ENCODE data around the gene SESN1.

SESN1 gene

DNA sequence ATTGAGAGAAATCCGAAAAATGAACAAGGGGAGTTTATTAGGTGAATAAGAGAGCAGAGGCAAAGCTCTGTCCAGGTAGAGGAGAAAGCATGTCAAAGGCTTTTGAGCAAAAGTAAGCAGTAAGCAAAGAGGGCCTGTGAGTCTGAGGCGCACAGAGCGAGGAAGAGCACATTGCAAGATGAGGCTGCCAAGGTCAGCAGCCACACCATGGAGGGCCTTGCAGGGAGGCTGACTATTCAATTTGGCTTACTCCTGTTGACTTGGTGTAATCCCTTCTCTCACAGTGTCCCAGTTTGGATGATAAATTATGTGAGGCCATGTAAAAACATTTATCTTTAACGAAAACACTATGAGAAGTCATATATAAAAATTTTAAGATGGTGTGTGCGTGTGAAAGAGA, 32.4 kb downstream of the SESN1 start:
- Histone ChIP-seq H3K27ac (ENCODE audit: low read depth, low read length, severe bottlenecking) (no peak overlapping the region), H3K9me3 (ENCODE audit: control insufficient read depth, low read length) (no peaks in the 10 kb centered on the region), H3K4me3 (ENCODE audit: extremely low read depth, insufficient read depth, low read length, poor library complexity, severe bottlenecking) (no peak overlapping the region), H3K36me3 (ENCODE audit: control insufficient read depth, insufficient read depth, low read length) (no peaks in the 10 kb centered on the region), H3K4me1 (ENCODE audit: control insufficient read depth, insufficient read depth, low read length, poor library complexity, severe bottlenecking) (peaks cover 3% of the 10 kb centered on the region)
- 91 to 93% methylated on average over 3 of the region's 5 CpGs for WGBS, 2 experiments (ENCODE audit: insufficient coverage in 2 of 2)

DNA sequence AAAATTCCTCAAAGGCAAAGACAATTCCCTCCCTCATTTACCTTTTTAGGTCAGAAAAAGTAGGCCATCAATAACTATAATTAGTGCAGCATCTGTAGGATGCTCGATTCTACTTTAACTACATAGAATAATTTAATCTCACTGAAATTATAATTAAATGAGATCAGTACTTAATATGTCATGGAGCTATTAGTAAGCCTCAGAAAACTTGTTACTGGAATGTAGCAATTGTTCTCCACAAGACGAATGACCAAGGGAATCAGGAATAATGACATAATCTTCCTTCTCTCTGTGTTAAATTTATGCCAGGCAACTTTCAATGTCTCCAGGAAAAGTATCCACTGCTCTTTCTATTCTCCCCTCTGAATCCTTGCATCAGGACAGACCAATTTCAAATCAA, 34.1 kb downstream of the SESN1 start:
- Histone ChIP-seq H3K36me3 (ENCODE audit: control insufficient read depth, insufficient read depth, low read length) (no peaks in the 10 kb centered on the region), H3K4me3 (ENCODE audit: extremely low read depth, insufficient read depth, low read length, poor library complexity, severe bottlenecking) (no peak overlapping the region), H3K4me1 (ENCODE audit: control insufficient read depth, insufficient read depth, low read length, poor library complexity, severe bottlenecking) (peaks cover 6% of the 10 kb centered on the region), H3K9me3 (ENCODE audit: control insufficient read depth, low read length) (no peaks in the 10 kb centered on the region), H3K27ac (ENCODE audit: low read depth, low read length, severe bottlenecking) (no peak overlapping the region)
- 86% methylated on average over 1 of the region's 2 CpGs; no CpG with 5 or more reads in 1 of the 2 experiments for WGBS, 2 experiments (ENCODE audit: insufficient coverage in 2 of 2)

DNA sequence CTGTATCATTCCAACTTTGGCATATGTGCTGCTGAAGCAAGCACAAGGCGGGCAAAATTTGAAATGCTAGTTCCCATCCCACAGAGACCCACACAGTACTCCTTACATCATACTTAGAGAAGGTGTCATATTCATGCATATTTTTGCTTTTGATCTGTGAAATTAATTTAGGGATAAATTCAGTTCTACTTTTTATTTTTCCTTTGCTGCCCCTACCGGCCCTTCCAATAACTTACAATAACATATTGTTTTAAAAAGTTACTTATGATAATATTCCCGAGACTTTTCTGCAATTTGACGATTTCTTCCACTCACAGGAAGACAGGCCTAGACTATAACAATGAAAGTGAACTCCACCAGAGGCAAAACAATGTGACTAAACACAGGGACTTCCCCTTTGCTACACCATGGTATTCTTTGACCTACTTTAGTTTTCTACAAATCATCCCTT, 35.0 kb downstream of the SESN1 start:
- Histone ChIP-seq H3K27ac (ENCODE audit: low read depth, low read length, severe bottlenecking) (no peak overlapping the region), H3K4me1 (ENCODE audit: control insufficient read depth, insufficient read depth, low read length, poor library complexity, severe bottlenecking) (peaks cover 6% of the 10 kb centered on the region), H3K9me3 (ENCODE audit: control insufficient read depth, low read length) (no peaks in the 10 kb centered on the region), H3K36me3 (ENCODE audit: control insufficient read depth, insufficient read depth, low read length) (no peaks in the 10 kb centered on the region), H3K4me3 (ENCODE audit: extremely low read depth, insufficient read depth, low read length, poor library complexity, severe bottlenecking) (no peak overlapping the region)
- 100% methylated on average over 1 of the region's 4 CpGs; no CpG with 5 or more reads in 1 of the 2 experiments for WGBS, 2 experiments (ENCODE audit: insufficient coverage in 2 of 2)

DNA sequence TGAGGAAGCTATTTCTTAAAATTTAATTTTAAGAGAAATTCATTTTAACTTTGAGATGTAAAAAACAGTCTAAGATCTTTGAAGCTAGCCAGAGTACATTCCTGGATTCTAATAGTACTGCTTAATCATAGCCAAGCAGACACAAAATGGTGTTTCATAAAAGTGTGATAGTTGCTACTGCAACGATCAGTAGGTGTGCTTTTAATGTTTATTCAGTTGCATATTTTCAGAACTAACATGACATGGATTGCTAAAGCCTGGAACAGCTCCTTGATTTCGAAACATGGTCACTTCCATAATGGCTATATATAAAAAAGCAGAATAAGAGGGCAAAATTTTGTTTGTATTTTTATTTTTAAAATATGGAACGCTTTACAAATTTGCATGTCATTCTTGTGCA, 35.5 kb downstream of the SESN1 start:
- Histone ChIP-seq H3K4me3 (ENCODE audit: extremely low read depth, insufficient read depth, low read length, poor library complexity, severe bottlenecking) (no peak overlapping the region), H3K36me3 (ENCODE audit: control insufficient read depth, insufficient read depth, low read length) (no peaks in the 10 kb centered on the region), H3K4me1 (ENCODE audit: control insufficient read depth, insufficient read depth, low read length, poor library complexity, severe bottlenecking) (peaks cover 6% of the 10 kb centered on the region), H3K9me3 (ENCODE audit: control insufficient read depth, low read length) (no peaks in the 10 kb centered on the region), H3K27ac (ENCODE audit: low read depth, low read length, severe bottlenecking) (no peak overlapping the region)
- WGBS, 2 experiments (ENCODE audit: insufficient coverage in 2 of 2), result 90% methylated on average over 2 of the region's 3 CpGs

DNA sequence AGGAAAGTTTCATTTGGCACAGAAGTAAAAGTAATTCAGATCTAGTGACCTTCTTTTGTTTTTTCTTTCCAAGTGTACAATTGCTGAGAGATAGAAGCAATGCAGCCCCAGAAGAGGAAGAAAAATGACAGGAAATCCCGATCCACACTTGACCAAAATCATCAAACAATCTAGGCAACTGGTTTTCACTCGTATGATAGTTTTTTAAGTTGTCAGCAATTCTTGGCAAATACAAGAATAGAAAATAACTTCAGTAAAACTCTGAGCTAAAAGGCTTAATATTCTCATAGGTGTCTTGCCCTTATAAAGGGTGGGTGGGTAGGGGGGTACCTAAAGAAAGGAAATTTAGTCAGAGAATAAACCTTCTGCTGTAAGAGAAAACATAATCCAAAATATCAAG, 36.0 kb downstream of the SESN1 start:
- Histone ChIP-seq H3K36me3 (ENCODE audit: control insufficient read depth, insufficient read depth, low read length) (no peaks in the 10 kb centered on the region), H3K4me1 (ENCODE audit: control insufficient read depth, insufficient read depth, low read length, poor library complexity, severe bottlenecking) (peaks cover 6% of the 10 kb centered on the region)
- WGBS, 2 experiments (ENCODE audit: insufficient coverage in 2 of 2), result no CpG with 5 or more reads among the region's 2 CpGs

DNA sequence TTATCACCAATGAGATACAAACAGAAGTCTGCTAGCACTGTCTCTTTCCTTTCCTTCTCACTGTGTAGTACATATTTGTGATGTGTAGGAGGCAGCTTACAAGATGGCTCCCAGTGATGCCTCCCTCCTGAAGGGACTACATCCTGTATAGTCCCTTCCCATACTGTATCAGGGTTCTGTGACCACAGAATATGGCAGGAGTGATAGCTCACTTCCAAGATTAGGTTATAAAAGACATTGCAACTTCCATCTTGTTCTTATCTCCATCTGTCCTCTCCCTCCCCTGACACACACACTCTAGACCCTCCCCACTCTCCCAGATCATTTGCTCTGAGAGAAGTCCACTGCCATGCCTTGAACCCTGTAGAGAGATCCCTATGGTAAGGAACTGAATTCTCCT, 38.0 kb downstream of the SESN1 start:
- Histone ChIP-seq H3K36me3 (ENCODE audit: control insufficient read depth, insufficient read depth, low read length) (no peaks in the 10 kb centered on the region), H3K27ac (ENCODE audit: low read depth, low read length, severe bottlenecking) (no peak overlapping the region), H3K4me3 (ENCODE audit: extremely low read depth, insufficient read depth, low read length, poor library complexity, severe bottlenecking) (no peak overlapping the region), H3K4me1 (ENCODE audit: control insufficient read depth, insufficient read depth, low read length, poor library complexity, severe bottlenecking) (peaks cover 8% of the 10 kb centered on the region), H3K9me3 (ENCODE audit: control insufficient read depth, low read length) (no peaks in the 10 kb centered on the region)

More for the DNA sequence above, 36.0 kb downstream of the SESN1 start:
- H3K27ac ChIP-seq (ENCODE audit: low read depth, low read length, severe bottlenecking), result no peak overlapping the region
- H3K9me3 ChIP-seq (ENCODE audit: control insufficient read depth, low read length), result no peaks in the 10 kb centered on the region
- no peak overlapping the region for H3K4me3 ChIP-seq (ENCODE audit: extremely low read depth, insufficient read depth, low read length, poor library complexity, severe bottlenecking)

DNA sequence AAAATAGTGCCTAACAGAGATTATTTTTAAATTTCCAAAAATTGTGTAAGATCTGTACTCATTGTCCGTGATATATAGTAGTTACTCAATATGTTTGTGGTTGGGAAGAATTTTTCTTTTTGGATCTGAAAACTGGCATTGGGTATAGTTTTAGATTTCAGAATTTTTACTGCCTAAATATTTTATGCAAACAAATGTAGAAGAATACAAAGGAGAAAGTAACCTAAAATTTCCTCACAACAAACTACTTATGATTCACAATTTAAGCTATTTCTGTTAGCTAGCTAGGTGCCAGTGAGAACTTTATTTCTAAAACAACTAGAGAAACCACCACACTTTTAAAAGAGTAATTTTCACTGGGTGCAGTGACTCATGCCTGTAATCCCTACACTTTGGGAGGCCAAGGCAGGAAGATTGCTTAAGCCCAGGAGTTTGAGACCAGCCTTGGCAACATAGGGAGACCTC, 38.8 kb downstream of the SESN1 start:
- H3K9me3 ChIP-seq (ENCODE audit: control insufficient read depth, low read length), result no peaks in the 10 kb centered on the region

DNA sequence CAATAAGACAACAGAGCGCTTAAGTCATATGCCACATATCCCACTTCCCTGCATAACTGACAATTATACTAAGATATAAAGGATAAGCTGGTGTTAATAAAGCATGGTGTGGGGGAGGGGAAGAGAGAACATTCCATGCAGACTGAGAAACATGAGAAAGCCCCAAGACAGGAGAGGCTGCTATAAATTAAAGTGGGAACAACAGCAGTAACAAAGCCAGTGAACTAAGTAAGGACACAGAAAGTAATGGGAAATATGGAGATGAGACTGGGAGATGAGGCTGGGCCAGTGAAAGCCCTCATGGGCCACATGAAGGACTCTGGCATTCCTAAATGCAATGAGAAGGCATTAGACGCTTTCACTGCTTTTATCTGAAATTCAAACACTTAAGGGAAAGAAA, 41.3 kb downstream of the SESN1 start:
- Histone ChIP-seq H3K36me3 (ENCODE audit: control insufficient read depth, insufficient read depth, low read length) (no peaks in the 10 kb centered on the region), H3K4me3 (ENCODE audit: extremely low read depth, insufficient read depth, low read length, poor library complexity, severe bottlenecking) (no peak overlapping the region), H3K9me3 (ENCODE audit: control insufficient read depth, low read length) (no peaks in the 10 kb centered on the region), H3K4me1 (ENCODE audit: control insufficient read depth, insufficient read depth, low read length, poor library complexity, severe bottlenecking) (peaks cover 7% of the 10 kb centered on the region), H3K27ac (ENCODE audit: low read depth, low read length, severe bottlenecking) (no peak overlapping the region)
- WGBS, 2 experiments (ENCODE audit: insufficient coverage in 2 of 2), result 100% methylated on average over 1 of the region's 2 CpGs; no CpG with 5 or more reads in 1 of the 2 experiments

More for the DNA sequence above, 38.8 kb downstream of the SESN1 start:
- no peaks in the 10 kb centered on the region for H3K36me3 ChIP-seq (ENCODE audit: control insufficient read depth, insufficient read depth, low read length)
- peaks cover 10% of the 10 kb centered on the region for H3K4me1 ChIP-seq (ENCODE audit: control insufficient read depth, insufficient read depth, low read length, poor library complexity, severe bottlenecking)
- H3K4me3 ChIP-seq (ENCODE audit: extremely low read depth, insufficient read depth, low read length, poor library complexity, severe bottlenecking), result no peak overlapping the region
- no peak overlapping the region for H3K27ac ChIP-seq (ENCODE audit: low read depth, low read length, severe bottlenecking)
- no CpG with 5 or more reads among the region's 1 CpG for WGBS, 2 experiments (ENCODE audit: insufficient coverage in 2 of 2)

DNA sequence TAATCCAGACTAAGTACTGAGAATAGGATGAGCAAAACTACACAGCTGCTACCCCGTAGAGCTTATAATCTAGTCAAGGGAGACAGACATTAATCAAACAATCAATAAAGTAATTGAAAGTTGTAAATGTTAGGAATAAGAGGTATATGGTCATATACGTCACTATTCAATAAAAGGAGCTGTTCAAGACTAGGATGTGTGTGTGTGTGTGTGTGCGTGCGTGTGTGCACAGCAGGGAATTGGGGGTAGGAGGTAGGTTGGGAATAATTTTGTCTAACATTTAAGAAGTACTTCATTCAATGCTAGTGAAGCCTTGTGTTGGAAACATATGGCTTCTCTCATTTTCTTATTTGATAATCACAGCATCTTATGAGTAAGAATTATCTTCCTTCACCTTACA, 41.8 kb downstream of the SESN1 start:
- Histone ChIP-seq H3K9me3 (ENCODE audit: control insufficient read depth, low read length) (peaks cover 3% of the 10 kb centered on the region), H3K27ac (ENCODE audit: low read depth, low read length, severe bottlenecking) (no peak overlapping the region), H3K4me1 (ENCODE audit: control insufficient read depth, insufficient read depth, low read length, poor library complexity, severe bottlenecking) (peaks cover 7% of the 10 kb centered on the region), H3K4me3 (ENCODE audit: extremely low read depth, insufficient read depth, low read length, poor library complexity, severe bottlenecking) (no peak overlapping the region), H3K36me3 (ENCODE audit: control insufficient read depth, insufficient read depth, low read length) (no peaks in the 10 kb centered on the region)
- WGBS, 2 experiments (ENCODE audit: insufficient coverage in 2 of 2), result 89 to 100% methylated on average over 1 to 3 of the region's 4 CpGs

DNA sequence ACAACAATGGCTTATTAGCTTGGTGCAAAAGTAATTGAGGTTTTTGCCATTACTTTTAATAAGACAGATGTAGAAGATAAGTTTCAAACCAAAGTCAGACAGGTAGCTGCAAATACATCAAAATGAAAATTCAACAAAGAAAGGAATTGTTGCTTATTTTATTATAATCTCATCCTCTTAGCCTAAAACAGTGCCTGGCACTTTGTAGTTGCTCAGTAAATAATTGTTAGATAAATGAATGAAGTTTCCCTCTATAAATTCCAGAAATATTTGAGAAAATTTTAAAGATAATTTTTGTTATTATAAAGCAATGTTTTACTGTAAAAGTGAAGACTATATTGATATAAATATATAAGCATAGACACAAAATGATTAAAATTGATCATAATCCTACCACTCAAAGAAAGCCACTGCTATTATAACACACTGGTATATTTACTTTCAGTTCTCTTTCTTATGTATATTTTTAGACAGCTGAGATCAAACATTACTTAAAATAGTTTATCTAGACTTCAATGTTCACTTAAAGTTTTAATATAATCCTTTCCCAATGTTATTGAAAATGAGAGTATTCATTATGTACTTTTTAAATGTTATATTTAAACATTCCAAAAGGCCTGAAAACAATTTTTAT, 42.5 kb downstream of the SESN1 start:
- no peak overlapping the region for H3K4me3 ChIP-seq (ENCODE audit: extremely low read depth, insufficient read depth, low read length, poor library complexity, severe bottlenecking)
- H3K9me3 ChIP-seq (ENCODE audit: control insufficient read depth, low read length), result peaks cover 3% of the 10 kb centered on the region
- no peak overlapping the region for H3K27ac ChIP-seq (ENCODE audit: low read depth, low read length, severe bottlenecking)
- H3K36me3 ChIP-seq (ENCODE audit: control insufficient read depth, insufficient read depth, low read length), result no peaks in the 10 kb centered on the region
- H3K4me1 ChIP-seq (ENCODE audit: control insufficient read depth, insufficient read depth, low read length, poor library complexity, severe bottlenecking), result peaks cover 7% of the 10 kb centered on the region

DNA sequence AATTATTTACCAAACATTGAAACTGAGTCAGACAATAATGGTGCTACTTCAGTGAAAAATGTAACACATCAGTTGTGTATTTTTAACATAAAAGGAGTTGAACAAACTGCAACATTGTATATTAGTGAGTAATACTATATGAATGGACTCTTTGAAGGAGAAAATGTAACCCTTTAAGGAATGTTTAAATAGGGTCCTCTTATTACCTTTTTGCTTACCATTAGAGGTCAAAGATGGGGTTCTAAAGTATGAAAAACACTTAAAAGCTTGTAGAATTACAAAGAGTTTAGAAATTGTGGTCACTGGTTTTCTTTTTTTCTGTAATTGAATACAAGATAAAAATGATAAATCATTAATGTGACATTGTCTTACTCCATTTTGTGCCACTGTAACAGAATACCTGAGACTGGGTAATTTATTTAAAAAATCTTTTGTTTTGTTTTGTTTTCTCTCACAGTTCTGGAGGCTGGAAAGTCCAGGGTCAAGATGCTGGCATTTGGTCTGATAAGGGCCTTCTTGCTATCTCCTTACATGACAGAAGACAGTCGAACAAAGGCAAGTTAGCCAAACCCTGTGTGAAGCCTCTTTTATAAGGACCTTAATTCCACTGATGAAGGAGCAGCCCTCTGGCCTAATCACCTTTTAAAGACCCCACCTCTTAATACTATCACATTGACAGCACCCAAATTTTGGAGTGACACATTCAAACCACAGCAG, 43.2 kb downstream of the SESN1 start:
- no peak overlapping the region for H3K27ac ChIP-seq (ENCODE audit: low read depth, low read length, severe bottlenecking)
- no peaks in the 10 kb centered on the region for H3K36me3 ChIP-seq (ENCODE audit: control insufficient read depth, insufficient read depth, low read length)
- peaks cover 7% of the 10 kb centered on the region for H3K4me1 ChIP-seq (ENCODE audit: control insufficient read depth, insufficient read depth, low read length, poor library complexity, severe bottlenecking)
- no peak overlapping the region for H3K4me3 ChIP-seq (ENCODE audit: extremely low read depth, insufficient read depth, low read length, poor library complexity, severe bottlenecking)
- 57 to 71% methylated on average over 1 of the region's 1 CpG for WGBS, 2 experiments (ENCODE audit: insufficient coverage in 2 of 2)
- peaks cover 3% of the 10 kb centered on the region for H3K9me3 ChIP-seq (ENCODE audit: control insufficient read depth, low read length)

All from mesodermal cell (in vitro differentiated cells).